Neural crest cell (in vitro differentiated cells): Measurements from ENCODE around the gene PPP2CA. TPM values are rescaled to one million over a fixed set of nuclear protein-coding genes. Genes with fewer than 3 reads are reported as not detected.

Experiments
- DNase-seq: peaks from one replicate; pipeline ENCODE4 v3.0.0; 2021; ENCODE audit warnings: low read depth, mixed read lengths, low spot score
- H3K27ac Mint-ChIP-seq: one replicate; pipeline ENCODE4 v1.8.0; 2021; ENCODE audit warnings: mild to moderate bottlenecking, mixed read lengths; ENCODE audit not compliant: unreplicated experiment
- H3K27me3 Mint-ChIP-seq: 2 replicates; pipeline ENCODE4 v1.8.0; 2021; ENCODE audit warnings: low read depth, mild to moderate bottlenecking, mixed read lengths
- H3K36me3 Mint-ChIP-seq: 2 replicates; pipeline ENCODE4 v1.8.0; 2021; ENCODE audit warnings: low read depth, mild to moderate bottlenecking, mixed read lengths
- H3K4me1 Mint-ChIP-seq: 2 replicates; pipeline ENCODE4 v1.8.0; 2021; ENCODE audit warnings: mixed read lengths
- H3K4me3 Mint-ChIP-seq: one replicate; pipeline ENCODE4 v1.8.0; 2021; ENCODE audit warnings: mild to moderate bottlenecking, mixed read lengths
- H3K9me3 Mint-ChIP-seq: 2 replicates; pipeline ENCODE4 v1.8.0; 2021; ENCODE audit warnings: mixed read lengths
- CTCF ChIP-seq: fragments of 200-600 bp; sonication (generic); conservative IDR thresholded peaks from 2 replicates; pipeline ENCODE4 v1.5.0; 2021; ENCODE audit warnings: antibody characterized with exemption, mild to moderate bottlenecking
- total RNA-seq: library from RNA; stranded (reverse); gene quantifications from 2 replicates; pipeline ENCODE4 v1.2.1, GENCODE V29; 2021

The PPP2CA gene
- total RNA-seq, 1 donor from 2014 or later, result 212 TPM

- Mint-ChIP-seq H3K4me3 (no peak overlapping the region), H3K9me3 (no peaks in the 10 kb centered on the region), H3K36me3 (no peaks in the 10 kb centered on the region), H3K27ac (no peak overlapping the region), H3K27me3 (no peaks in the 10 kb centered on the region), H3K4me1 (peaks cover 5% of the 10 kb centered on the region)
- TF ChIP-seq CTCF, result no peak
- no peak for DNase-seq
Observed at GRCh38 chr5:134248256-134248655, 22.4 kb upstream of the PPP2CA start.

GRCh38 chr5:134247428-134248224 is 21.8 kb upstream of the PPP2CA start:
- Mint-ChIP-seq H3K36me3 (no peaks in the 10 kb centered on the region), H3K27me3 (no peaks in the 10 kb centered on the region), H3K27ac (peak overlapping the region; percentile 9), H3K4me3 (no peak overlapping the region), H3K4me1 (peaks cover 5% of the 10 kb centered on the region), H3K9me3 (no peaks in the 10 kb centered on the region)
- DNase-seq, result no peak
- TF ChIP-seq CTCF, result no peak

GRCh38 chr5:134246771-134247427 is 21.0 kb upstream of the PPP2CA start:
- no peak for DNase-seq
- Mint-ChIP-seq H3K9me3 (no peaks in the 10 kb centered on the region), H3K4me3 (no peak overlapping the region), H3K4me1 (peaks cover 5% of the 10 kb centered on the region), H3K36me3 (no peaks in the 10 kb centered on the region), H3K27ac (no peak overlapping the region), H3K27me3 (no peaks in the 10 kb centered on the region)
- no peak for TF ChIP-seq CTCF

GRCh38 chr5:134245692-134246091 is 19.8 kb upstream of the PPP2CA start:
- H3K4me3 Mint-ChIP-seq, result no peak overlapping the region
- H3K27ac Mint-ChIP-seq, result no peak overlapping the region
- peaks cover 7% of the 10 kb centered on the region for H3K4me1 Mint-ChIP-seq

GRCh38 chr5:134245101-134245604 is 19.3 kb upstream of the PPP2CA start:
- TF ChIP-seq CTCF, result no peak
- Mint-ChIP-seq H3K27ac (no peak overlapping the region), H3K4me3 (no peak overlapping the region), H3K4me1 (peaks cover 13% of the 10 kb centered on the region), H3K36me3 (no peaks in the 10 kb centered on the region), H3K27me3 (no peaks in the 10 kb centered on the region), H3K9me3 (no peaks in the 10 kb centered on the region)
- no peak for DNase-seq

More at GRCh38 chr5:134245692-134246091, 19.8 kb upstream of the PPP2CA start:
- Mint-ChIP-seq H3K9me3 (no peaks in the 10 kb centered on the region), H3K27me3 (no peaks in the 10 kb centered on the region), H3K36me3 (no peaks in the 10 kb centered on the region)
- no peak for TF ChIP-seq CTCF
- DNase-seq, result no peak
